Hematopoietic multipotent progenitor cell treated with erythropoietin and hydrocortisone succinate and interleukin-3 and kit ligand, for 8 days (in vitro differentiated cells): ENCODE measurements around the gene FAM53A.
"Not testable (repeated sequence)": the region's sequence is repeated elsewhere in the genome, so short reads cannot be mapped to it uniquely, and the experiment has no call there.

Experiments used
- DNase-seq: peaks from one replicate; pipeline ENCODE4 v3.0.0-alpha.2; 2015

Gene FAM53A

DNA sequence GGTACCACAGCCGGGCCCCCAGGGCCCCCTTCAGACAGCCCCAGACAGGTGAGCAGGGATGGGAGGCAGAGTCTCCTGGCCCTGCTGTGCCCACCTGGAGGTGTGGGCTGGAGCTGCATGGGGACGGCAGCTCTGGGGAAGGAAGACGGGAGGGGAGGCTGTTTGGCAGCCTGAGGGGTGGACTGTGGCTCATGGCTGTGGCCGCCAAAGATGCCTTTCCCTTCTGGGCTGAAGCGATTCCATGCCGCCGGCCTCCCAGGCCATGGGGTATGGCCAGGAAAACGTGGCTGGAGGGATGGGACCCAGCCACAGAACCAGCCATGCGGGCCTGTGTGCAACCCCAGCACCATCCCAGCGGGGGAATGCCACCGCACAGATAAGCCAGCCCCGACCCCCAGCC is 65.7 kb downstream of the FAM53A start:
- no peak for DNase-seq

DNA sequence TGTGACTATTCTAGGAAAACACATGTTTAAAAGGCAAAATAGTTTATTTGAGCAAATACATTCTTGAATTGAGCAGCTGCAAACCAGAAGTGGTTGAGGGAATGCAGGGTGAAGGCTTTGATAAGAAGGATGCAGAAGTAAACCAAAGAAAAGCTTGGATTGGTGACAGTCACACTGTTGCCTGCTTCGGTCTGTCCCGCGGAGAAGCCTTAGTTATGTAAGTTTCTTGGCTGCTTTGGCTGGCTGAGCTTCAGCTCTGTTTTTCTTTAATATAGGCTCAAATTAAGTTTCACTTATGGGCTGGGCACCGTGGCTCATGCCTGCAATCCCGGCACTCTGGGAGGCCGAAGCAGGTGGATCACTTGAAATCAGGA is 67.6 kb downstream of the FAM53A start:
- no peak for DNase-seq

DNA sequence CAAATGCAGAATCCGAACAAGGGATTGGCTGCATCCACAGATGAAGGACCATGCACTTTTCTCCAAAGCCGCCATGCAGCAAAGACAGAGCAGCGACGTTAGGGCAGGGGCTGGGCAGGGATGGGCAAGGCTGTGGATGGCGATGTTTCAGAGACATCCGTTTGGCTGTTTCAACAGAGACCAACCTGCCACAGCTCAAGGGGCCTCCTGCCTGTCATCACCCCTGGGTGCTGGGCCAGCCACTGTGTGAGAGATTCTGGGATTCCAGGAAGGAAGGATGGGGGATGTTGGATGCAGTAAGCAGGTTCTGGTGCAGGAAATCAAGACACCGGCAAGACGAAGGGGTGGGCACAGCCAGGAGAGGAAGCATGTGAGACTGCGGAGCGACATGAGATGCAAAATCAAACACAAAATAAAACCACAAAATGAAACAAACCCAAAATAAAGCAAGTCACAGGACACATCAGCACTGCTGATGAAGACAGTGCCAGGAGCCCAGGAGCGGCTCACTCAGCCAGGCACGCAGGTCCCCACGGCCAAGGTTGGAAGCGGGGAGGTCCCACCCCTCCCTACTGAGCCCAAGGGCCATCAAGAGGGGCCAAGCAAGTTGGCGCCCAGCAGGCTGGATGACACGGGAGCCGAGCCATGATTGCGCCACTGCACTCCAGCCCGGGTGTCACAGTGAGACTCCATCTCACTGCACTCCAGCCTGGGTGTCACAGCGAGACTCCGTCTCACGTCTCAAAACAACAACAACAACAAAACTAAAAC is 68.1 kb downstream of the FAM53A start:
- no peak for DNase-seq

DNA sequence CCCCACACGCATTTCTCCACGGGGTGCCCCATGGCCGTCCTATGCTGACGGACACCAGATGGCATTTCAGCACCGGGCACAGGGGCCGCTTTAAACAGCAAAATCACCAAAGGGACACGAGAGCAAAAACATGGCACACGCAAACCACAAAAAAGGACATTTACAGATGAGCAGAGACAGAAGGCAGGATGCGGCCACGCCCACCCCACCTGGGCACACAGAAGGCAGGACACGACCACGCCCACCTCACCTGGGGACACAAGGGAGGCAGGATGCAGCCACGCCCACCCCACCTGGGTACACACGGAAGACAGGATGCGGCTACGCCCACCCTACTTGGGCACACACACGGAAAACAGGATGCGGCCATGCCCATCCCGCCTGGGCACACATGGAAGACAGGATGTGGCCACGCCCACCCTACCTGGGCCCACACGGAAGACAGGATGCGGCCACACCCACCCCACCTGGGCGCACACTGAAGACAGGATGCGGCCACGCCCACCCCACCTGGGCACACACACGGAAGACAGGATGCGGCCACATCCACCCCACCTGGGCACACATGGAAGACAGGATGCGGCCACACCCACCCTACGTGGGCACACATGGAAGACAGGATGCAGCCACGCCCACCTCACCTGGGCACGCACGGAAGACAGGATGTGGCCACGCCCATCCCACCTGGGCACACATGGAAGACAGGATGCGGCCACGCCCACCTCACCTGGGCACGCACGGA is 69.1 kb downstream of the FAM53A start:
- DNase-seq = no peak

DNA sequence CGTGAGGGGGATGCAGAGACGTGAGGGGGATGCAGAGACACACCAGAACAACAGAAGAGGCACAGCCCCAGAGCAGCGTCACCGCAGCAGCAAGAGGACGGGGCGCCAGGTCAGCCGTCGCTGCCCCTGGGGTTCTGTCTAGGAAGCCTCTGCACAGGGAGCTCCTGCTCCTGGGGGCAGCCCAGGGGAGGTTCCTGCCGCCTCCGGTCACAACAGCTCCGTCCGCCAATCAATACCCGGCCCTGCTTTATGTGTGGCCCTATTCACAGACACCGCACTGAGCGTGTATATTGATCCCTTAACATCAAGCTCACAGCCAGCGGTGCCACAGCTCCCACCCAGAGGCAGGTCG is 69.6 kb downstream of the FAM53A start:
- no peak for DNase-seq

DNA sequence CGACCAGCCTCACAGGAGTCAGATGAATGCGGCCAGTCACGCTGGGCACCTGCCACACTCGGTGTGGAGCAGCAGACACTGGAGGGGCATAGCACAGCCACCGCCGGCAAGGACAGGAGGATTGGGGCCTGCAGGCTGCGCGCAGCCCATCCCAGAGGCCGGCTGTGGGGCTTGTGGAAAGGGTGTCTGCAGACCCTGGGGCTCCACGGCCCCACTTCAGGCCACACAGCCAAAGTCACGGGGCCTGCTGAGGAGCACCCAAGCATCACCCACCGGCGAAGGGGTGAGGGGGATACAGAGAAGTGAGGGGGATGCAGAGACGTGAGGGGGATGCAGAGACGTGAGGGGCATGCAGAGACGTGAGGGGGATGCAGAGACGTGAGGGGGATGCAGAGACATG is 70.1 kb downstream of the FAM53A start:
- no peak for DNase-seq

DNA sequence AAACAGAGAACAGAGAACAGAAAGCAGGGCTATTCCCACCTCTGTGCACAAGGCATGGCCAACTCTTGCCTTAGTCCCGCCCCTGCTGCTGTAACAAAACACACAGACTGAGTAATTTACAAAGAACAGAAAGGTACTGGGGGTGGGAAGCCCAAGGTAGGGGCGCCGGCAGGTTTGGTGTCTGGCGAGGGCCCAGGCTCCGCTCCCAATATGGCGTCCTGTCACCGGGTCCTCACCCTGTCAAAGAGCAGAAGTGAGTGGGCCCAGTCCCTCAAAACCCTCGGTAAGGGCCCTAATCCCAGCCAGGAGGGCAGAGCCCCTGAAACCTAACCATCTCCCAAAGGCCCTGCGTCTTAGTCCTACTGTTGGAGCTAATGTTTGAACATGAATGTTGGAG is 71.0 kb downstream of the FAM53A start:
- DNase-seq = no peak

DNA sequence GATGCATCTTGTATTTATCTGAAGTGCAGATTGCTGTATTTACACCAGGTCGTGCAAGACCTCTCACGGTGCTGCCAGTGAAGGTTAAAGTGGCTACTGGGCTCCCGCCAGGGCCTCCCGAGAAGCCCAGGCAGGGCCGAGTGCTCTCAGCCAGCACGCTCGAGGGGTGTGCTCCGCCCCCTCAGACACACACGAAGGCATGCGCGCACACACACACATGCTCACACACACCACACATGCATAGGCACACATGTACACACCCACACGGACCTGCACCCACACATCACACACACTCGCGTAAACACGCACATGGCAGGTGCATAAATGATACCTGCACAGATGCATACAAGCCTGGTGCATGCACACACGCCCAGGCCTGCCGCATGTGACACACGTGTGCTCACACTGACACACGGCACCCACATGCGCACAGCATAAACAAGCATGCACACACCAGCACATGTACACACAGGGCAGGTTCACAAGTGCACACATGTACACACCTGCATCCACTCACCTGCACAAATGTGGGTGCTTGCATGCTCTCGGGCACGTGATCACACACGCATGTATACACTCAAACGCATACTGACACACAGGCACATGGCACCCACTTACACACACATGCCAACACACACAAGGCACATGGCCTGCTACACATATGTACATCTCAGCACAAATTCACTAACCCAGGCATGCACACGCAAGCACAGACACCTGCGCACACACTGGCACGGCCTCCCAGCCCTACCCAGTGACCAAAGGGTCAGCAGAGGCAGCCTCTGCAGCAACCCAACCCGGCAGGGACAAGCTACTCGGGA is 71.6 kb downstream of the FAM53A start:
- DNase-seq = no peak

DNA sequence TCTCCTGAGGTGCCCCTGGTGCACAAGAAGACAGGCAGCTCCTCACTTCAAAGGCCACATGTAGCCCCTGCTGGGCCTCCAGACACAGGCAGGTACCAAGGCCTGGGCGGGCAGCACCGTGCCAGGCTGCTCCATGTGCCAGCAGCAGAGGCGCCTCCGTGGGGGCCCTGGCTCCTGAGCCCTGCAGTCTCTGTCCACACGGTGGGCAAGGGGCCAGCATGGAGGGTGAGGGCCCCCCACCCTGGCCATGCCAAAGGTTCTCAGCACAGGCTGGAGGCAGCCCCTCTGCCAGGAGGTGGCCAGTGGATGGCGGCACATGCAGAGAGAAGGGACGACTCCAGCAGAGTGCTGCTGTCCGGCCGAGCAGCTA is 72.6 kb downstream of the FAM53A start:
- DNase-seq = no peak

DNA sequence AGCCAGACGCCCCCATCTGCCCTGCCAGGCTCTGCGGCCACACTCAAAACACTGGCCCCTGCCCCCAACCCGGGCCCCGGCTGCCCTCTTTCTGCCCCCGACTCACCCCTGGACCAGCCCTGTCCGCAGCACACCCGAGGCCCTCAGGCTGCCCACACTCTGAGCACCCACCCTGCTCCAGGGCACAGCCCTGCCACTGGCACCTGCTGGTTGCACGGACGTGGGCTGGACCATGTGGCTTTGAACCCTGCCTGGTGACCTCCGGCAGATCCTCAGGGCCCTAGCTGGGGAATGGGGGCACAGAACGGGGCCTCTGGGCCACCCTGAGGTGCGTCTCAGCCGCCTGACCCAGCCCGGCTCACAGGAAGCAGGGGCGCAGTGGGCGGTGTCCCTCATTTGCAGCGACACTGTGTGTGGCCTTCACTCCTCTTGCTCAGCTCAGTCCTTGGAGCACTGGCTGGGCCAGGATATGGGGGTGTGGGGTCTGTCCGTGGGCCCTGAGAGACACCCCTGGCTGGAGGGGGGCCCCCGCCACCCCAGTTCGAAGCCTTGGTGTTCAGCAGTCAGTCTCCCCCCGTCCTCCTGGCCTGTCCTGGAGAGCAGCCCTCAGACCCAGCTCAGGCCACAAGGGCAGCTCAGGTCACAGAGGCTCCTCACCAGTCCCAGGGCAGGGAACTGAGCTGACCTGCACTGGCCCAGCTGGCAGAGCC is 73.2 kb downstream of the FAM53A start:
- no peak for DNase-seq

DNA sequence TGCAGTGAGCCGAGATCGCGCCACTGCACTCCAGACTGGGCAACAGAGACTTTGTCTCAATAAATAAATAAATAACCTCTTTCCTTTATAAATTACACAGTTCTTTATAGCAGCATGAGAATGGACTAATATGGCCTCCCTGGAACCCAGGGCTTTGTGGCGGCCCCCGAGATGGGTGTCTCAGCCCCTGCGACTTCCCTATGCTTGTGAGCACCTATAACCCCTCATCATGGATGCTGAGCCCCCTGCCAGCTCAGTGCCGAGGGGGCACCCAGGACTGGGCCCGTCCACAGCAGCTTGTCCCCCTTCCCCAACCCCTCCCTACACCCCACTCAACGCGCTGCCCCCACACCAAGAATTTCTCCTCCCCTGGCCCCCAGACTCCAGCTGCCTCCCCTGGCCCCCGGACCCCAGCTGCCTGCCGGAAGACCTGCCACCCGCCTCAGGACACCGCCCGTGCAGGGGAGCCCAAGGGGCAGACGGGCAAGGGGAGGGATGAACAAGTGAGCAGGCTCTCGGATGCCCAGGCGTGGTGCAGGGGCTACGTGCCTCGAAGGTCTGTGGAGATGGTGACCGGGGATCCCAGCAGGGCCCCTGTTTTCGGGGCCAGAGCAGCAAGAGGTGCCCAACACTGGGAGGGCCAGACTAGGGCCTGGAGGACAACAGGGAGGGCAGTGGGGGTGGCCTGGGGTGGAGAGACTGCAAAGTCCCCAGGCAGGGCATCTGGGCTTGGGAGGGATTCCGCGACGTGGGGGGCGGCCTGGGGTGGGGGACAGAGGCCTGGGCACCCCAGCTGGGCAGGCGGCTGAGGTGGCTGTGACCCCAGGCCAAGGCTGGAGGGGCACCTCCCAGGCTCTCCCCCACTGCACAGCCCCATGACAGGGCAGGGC is 74.0 kb downstream of the FAM53A start:
- DNase-seq = no peak

DNA sequence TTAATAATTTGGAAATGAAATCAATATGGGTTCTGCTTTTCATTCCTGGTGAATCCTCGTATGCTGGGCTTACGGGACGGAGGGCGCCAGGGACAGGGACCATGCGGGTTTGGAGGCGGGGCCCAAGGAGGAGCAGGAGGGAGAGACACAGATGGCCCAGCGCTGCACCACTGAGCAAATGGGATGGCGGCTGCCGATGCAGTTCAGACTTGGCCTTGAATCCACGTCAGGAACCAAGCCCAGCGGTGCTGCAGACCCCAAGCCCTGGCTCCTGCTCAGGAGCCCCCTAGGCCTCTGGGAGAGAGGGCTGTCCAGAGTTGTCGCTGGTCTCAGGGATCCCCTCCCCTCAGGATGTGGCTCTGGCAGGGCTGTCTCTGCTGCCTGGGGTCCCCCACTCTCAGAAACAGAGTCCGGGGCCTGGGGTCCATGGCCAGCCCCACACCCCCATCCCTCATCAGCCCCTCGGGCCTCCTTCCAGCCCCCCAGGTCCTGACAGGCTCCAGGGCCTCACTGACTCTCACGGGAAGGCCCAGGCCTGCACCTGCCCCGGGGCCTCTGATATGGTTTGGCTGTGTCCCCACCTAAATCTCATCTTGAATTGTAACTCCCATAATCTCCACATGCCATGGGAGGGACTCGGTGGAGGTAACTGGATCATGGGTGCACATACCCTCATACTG is 75.2 kb downstream of the FAM53A start:
- no peak for DNase-seq

DNA sequence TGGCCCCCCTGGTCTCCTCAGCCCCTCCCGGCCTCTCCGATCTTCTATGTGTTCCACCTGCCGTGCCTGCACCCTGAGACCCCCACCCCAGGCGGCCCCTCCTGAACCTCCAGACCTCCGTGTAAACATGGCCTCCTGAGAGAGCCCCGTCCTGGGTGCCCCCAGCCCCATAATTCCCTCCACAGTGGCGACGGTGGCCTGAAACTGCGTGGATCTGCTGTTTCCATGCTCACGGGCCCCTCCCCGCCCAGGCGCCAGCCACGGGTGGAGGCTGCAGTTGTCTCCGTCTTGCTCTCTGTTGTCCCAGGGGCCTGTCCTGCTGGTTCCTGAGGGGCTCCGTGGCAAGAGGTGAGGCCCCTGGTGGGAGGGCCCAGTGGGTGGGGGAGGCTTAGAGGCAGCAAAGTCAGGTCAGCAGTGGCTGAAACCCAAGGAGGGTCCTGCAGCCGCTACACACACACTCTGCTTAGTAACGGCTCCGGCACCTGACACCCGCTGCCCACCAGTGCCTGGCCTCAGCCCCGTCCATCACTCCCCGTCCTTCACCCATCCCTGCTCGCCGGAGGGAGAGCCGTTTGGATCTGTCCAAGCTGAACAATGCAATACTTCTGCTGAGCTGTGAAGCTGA is 75.8 kb downstream of the FAM53A start:
- no peak for DNase-seq

DNA sequence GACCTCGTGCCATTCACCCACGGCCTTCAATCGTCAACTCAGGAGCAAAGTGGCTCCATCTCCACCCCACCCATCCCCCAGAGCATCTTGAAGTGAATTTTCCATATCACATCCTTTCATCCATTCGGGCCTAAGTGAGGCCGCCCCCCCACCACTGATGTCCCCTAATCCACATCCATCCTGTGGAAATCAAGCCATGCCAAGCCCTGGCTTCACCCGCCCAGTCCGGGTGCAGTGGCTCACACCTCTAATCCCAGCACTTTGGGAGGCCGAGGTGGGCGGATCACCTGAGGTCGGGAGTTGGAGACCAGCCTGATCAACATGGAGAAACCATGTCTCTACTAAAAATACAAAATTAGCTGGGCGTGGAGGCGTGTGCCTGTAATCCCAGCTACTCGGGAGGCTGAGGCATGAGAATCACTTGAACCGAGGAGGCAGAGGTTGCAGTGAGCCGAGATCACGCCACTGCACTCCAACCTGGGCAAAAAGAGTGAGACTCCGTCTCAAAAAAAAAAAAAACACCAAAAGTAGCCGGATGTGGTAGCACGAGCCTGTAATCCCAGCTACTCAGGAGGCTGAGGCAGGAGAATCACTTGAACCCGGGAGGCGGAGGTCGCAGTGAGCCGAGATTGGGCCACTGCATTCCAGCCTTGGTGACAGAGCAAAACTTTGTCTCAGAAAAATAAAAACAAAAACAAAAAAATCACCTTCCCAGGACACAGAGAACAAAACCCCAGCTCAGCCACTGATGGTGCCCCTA is 76.5 kb downstream of the FAM53A start:
- DNase-seq = not testable (repeated sequence)

DNA sequence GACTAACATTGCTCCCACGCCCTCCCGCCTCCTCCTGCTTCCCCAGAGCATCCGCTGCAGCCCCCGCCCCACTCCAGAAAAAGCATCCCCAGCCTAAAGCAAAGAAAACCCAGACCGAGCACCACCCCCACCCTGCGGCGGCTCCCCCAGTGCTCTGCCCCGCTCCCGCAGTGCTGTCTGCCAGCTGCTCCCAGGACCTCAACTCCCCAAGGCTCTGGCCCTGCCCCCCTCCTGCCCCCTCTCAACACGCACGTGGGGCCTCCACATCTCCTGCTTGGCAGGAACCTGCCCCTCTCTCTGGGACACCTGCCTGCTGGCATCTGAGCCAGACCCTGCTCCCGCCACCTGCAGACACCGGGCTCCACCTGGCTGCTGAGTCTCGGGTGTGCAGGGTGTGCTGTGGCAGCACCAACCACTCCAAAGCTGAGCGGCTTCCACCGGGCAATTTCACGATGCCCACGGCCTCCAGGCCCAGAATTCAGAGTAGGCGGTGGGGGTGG is 79.4 kb downstream of the FAM53A start:
- no peak for DNase-seq

DNA sequence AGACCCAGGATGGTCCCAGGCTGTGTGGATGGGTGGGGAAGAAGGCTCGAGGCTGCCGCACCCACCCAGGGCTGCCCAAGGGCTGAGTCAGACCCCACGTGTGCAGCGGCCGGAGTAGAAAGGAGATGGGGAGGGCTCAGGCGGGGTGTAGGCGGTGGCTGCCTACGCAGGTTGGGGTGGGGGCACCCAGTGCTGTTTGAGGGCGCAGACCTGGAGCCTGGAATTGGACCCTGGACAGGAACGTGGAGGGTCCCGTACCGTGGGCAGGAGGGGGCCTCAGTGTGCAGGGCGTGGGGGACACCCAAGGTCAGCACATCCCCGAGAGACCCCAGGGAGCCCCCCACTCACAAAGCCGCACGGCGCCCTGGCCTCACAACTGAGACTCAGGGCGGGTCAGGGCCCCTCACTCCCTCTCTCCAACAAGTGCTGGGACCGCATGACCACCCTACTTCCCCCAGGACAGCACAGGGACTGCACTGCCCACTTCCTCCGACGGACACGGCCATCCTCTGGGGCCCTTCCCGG is 79.9 kb downstream of the FAM53A start:
- no peak for DNase-seq

DNA sequence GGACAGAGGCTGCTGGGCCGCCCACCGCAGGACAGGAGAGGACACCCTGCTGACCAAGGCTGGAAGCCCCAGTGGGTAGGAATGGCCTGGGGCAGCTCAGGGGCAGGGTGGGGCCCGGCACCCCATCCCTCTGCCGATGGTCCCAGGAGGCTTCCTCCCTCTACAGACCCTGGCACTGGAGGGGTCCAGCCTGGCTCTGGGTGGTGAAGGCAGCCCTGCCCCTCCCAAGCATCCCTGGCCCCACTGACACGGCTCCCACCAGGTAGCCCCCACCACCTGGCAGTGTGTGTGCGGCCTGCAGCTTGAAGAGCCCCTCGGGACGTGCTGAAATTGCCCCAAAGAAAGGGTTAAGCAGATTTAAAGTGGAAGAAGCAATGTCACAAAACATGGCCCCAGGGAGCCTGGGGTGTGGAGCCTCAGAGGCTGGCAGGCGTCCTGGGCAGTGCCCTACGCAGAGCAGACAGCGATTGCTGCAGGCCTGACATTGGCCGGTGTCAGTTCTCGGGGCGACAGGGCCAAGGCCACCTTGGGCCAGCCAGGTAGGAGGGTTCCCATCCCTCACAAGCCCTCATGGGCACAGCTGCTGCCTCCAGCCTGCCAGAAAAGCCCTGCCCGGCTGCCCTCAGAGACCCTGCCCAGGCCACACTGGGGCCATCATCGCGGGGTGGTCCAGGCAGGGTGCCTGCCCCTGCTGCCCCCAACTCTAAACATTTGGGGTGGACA is 80.5 kb downstream of the FAM53A start:
- DNase-seq = no peak

DNA sequence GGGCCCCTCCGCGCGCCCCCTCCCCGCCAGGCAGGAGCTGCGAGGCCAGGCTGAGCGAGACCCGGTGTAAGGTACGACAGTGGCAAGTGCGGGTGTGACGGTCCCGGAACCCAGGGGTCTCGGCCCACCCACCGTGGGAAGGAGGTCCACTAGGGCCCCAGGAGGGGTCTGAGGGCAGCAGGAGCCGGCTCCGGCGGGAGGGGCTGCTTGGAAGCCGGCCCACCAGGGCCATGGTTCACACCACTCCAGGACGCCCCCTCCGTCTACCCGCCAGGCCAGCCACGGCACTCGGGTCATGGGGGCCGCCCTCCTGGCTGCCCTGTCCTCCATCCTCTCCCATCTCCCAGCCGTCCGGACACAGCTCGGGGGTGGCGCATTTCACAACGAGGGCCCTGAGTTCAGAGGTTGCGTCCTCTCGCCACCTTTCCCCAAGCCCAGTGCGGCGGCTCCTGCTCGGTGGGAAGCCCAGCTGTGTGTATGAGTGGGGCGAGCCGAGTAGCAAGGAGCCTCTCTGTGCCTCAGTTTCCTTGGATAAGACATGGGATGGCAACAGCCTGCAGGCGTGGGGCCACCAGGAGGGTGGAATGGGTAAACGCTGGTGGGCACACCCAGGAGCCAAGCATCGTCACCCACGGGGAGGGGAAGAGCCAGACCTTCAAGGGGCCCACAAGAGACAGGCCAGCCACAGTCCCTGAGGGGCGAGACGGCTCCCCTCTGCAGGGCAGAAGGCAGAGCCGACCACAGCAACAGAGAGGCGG is 81.3 kb downstream of the FAM53A start:
- no peak for DNase-seq
